Endothelial cell of umbilical vein (primary cell): ENCODE measurements around the gene ACTMAP.

Experiments used
- CTCF ChIP-seq, 2 donors: IDR thresholded peaks; 1 replicate in 1 of 2; 2 replicates in 1 of 2; pipeline ENCODE4 v1.5.1; 2011; ENCODE audit warnings: low read length in 2 of 2, mild to moderate bottlenecking in 2 of 2, moderate library complexity in 2 of 2, control low read depth in 1 of 2, inconsistent platforms in 1 of 2, low read depth in 1 of 2; ENCODE audit not compliant: insufficient read depth in 1 of 2; ENCODE audit errors: extremely low read depth in 1 of 2
- FOS ChIP-seq: IDR thresholded peaks from 2 replicates; pipeline ENCODE4 v1.6.1; 2011; ENCODE audit warnings: mild to moderate bottlenecking, low read length, moderate library complexity, borderline replicate concordance; ENCODE audit not compliant: insufficient read depth
- JUN ChIP-seq: IDR thresholded peaks from 2 replicates; pipeline ENCODE4 v1.6.1; 2011; ENCODE audit warnings: borderline replicate concordance, low read depth; ENCODE audit not compliant: insufficient read length, insufficient read depth
- MAX ChIP-seq: IDR thresholded peaks from 2 replicates; pipeline ENCODE4 v1.6.1; 2011; ENCODE audit not compliant: insufficient read depth, insufficient read length
- POLR2A ChIP-seq: IDR thresholded peaks from 2 replicates; pipeline ENCODE4 v1.6.1; 2012; ENCODE audit warnings: low read depth, mild to moderate bottlenecking, control low read depth, low read length

- TF ChIP-seq MAX (no peak), CTCF (IDR thresholded peaks at IDR 0.05; ENCODE audit: extremely low read depth in 1 of 2, insufficient read depth in 1 of 2, low read depth in 1 of 2, low read length in 2 of 2) (no peak), JUN (no peak), POLR2A (no peak), FOS (no peak)
These were observed 4.5 kb upstream of the ACTMAP start for GRCh38 chr19:40754611-40755247.
